ENCODE results near the gene NFKBIA. TPM values are rescaled to one million over a fixed set of nuclear protein-coding genes. Genes with fewer than 3 reads are reported as not detected.
A peak's percentile ranks its signal among the peaks of the same experiment; 100 is the strongest.
"Not testable (repeated sequence)": the region's sequence is repeated elsewhere in the genome, so short reads cannot be mapped to it uniquely, and the experiment has no call there.

The NFKBIA gene
- total and polyA plus RNA-seq, 4 donors, result 46.9 to 204 (median 86.3) TPM

GRCh38 chr14:35375558-35376025 is 29.0 kb downstream of the NFKBIA start:
- Histone ChIP-seq H3K4me1 (ENCODE audit: control insufficient read depth in 4 of 4, insufficient read depth in 4 of 4, low read length in 3 of 4) (no peaks in the 10 kb centered on the region), H3K27me3 (ENCODE audit: control insufficient read depth in 4 of 4, insufficient read depth in 4 of 4, low read length in 3 of 4) (no peaks in the 10 kb centered on the region), H3K9me3 (ENCODE audit: control insufficient read depth in 4 of 4, low read length in 3 of 4) (peaks cover 0 to 3% (median 1%) of the 10 kb centered on the region in 4 donors), H3K9ac (ENCODE audit: low read depth in 1 of 2, low read length in 2 of 2) (no peak overlapping the region), H3K4me3 (ENCODE audit: low read depth in 1 of 3, low read length in 3 of 3) (no peak overlapping the region), H3K27ac (ENCODE audit: low read depth in 1 of 2, low read length in 2 of 2) (no peak overlapping the region), H3K36me3 (ENCODE audit: control insufficient read depth in 4 of 4, insufficient read depth in 3 of 4, low read depth in 1 of 4, low read length in 3 of 4) (no peaks in the 10 kb centered on the region)
- TF ChIP-seq HNF4A (conservative IDR thresholded peaks at IDR 0.05) (peak in 1 of 2 donors; percentile 29), EGR1 (IDR thresholded peaks at IDR 0.05; ENCODE audit: low read depth in 2 of 2) (no peak), HNF4G (IDR thresholded peaks at IDR 0.05) (no peak), GABPA (IDR thresholded peaks at IDR 0.05 in 1 of 2, conservative IDR thresholded peaks at IDR 0.05 in 1 of 2) (no peak), JUND (IDR thresholded peaks at IDR 0.05) (no peak), NR2F2 (IDR thresholded peaks at IDR 0.05) (no peak), ZBTB33 (IDR thresholded peaks at IDR 0.05) (no peak)
- no peak for DNase-seq (ENCODE audit: low spot score)
- WGBS, result 91% methylated on average over 7 of the region's 7 CpGs

- peak in 1 of 2 donors; percentile 6 for TF ChIP-seq RAD21 (IDR thresholded peaks at IDR 0.05)
- peak in 1 of 2 donors; percentile 54 for TF ChIP-seq JUND (IDR thresholded peaks at IDR 0.05)
- no peak for TF ChIP-seq MAX (IDR thresholded peaks at IDR 0.05)
- no peaks in the 10 kb centered on the region for H3K4me1 ChIP-seq (ENCODE audit: control insufficient read depth in 4 of 4, insufficient read depth in 4 of 4, low read length in 3 of 4)
- H3K36me3 ChIP-seq (ENCODE audit: control insufficient read depth in 4 of 4, insufficient read depth in 3 of 4, low read depth in 1 of 4, low read length in 3 of 4), result no peaks in the 10 kb centered on the region
- H3K9me3 ChIP-seq (ENCODE audit: control insufficient read depth in 4 of 4, low read length in 3 of 4), result peaks cover 0 to 3% (median 1%) of the 10 kb centered on the region in 4 donors
- H3K27me3 ChIP-seq (ENCODE audit: control insufficient read depth in 4 of 4, insufficient read depth in 4 of 4, low read length in 3 of 4), result no peaks in the 10 kb centered on the region
- no peak overlapping the region for H3K27ac ChIP-seq (ENCODE audit: low read depth in 1 of 2, low read length in 2 of 2)
- no peak overlapping the region for H3K9ac ChIP-seq (ENCODE audit: low read depth in 1 of 2, low read length in 2 of 2)
- no peak overlapping the region for H3K4me3 ChIP-seq (ENCODE audit: low read depth in 1 of 3, low read length in 3 of 3)
- DNase-seq (ENCODE audit: low spot score), result no peak
- WGBS, result 71% methylated on average over 7 of the region's 7 CpGs
Observed at GRCh38 chr14:35374263-35374712, 30.3 kb downstream of the NFKBIA start.

GRCh38 chr14:35373208-35373607 is 31.3 kb downstream of the NFKBIA start:
- not testable (repeated sequence) for H3K27ac ChIP-seq (ENCODE audit: low read depth in 1 of 2, low read length in 2 of 2); H3K9me3 ChIP-seq (ENCODE audit: control insufficient read depth in 4 of 4, low read length in 3 of 4); H3K4me1 ChIP-seq (ENCODE audit: control insufficient read depth in 4 of 4, insufficient read depth in 4 of 4, low read length in 3 of 4); H3K9ac ChIP-seq (ENCODE audit: low read depth in 1 of 2, low read length in 2 of 2); H3K27me3 ChIP-seq (ENCODE audit: control insufficient read depth in 4 of 4, insufficient read depth in 4 of 4, low read length in 3 of 4); DNase-seq (ENCODE audit: low spot score); H3K36me3 ChIP-seq (ENCODE audit: control insufficient read depth in 4 of 4, insufficient read depth in 3 of 4, low read depth in 1 of 4, low read length in 3 of 4); H3K4me3 ChIP-seq (ENCODE audit: low read depth in 1 of 3, low read length in 3 of 3)
- 96% methylated on average over 11 of the region's 11 CpGs for WGBS

GRCh38 chr14:35370969-35371368 is 33.6 kb downstream of the NFKBIA start:
- Histone ChIP-seq H3K27me3 (ENCODE audit: control insufficient read depth in 4 of 4, insufficient read depth in 4 of 4, low read length in 3 of 4) (no peaks in the 10 kb centered on the region), H3K27ac (ENCODE audit: low read depth in 1 of 2, low read length in 2 of 2) (no peak overlapping the region), H3K36me3 (ENCODE audit: control insufficient read depth in 4 of 4, insufficient read depth in 3 of 4, low read depth in 1 of 4, low read length in 3 of 4) (no peaks in the 10 kb centered on the region), H3K9ac (ENCODE audit: low read depth in 1 of 2, low read length in 2 of 2) (no peak overlapping the region), H3K4me3 (ENCODE audit: low read depth in 1 of 3, low read length in 3 of 3) (no peak overlapping the region), H3K9me3 (ENCODE audit: control insufficient read depth in 4 of 4, low read length in 3 of 4) (peaks cover 0 to 3% (median 1%) of the 10 kb centered on the region in 4 donors), H3K4me1 (ENCODE audit: control insufficient read depth in 4 of 4, insufficient read depth in 4 of 4, low read length in 3 of 4) (peaks cover 3 to 10% (median 6%) of the 10 kb centered on the region in 4 donors)
- DNase-seq (ENCODE audit: low spot score), result no peak
- TF ChIP-seq HNF4G (IDR thresholded peaks at IDR 0.05) (no peak), HNF4A (conservative IDR thresholded peaks at IDR 0.05) (no peak), REST (IDR thresholded peaks at IDR 0.05) (no peak), EGR1 (IDR thresholded peaks at IDR 0.05; ENCODE audit: low read depth in 2 of 2) (no peak), FOXA2 (IDR thresholded peaks at IDR 0.05) (no peak), GABPA (IDR thresholded peaks at IDR 0.05 in 1 of 2, conservative IDR thresholded peaks at IDR 0.05 in 1 of 2) (no peak), ZBTB33 (IDR thresholded peaks at IDR 0.05) (no peak), MAX (IDR thresholded peaks at IDR 0.05) (no peak), NR2F2 (IDR thresholded peaks at IDR 0.05) (no peak), RXRA (IDR thresholded peaks at IDR 0.05) (no peak), RAD21 (IDR thresholded peaks at IDR 0.05) (no peak)
- WGBS, result 85% methylated on average over 5 of the region's 5 CpGs

Data from liver (tissue), 9 donors.